HG02973 (cell line): ENCODE data around the gene TNFRSF17.
"Not testable (repeated sequence)": the region's sequence is repeated elsewhere in the genome, so short reads cannot be mapped to it uniquely, and the experiment has no call there.

Experiments used
- ATAC-seq: cut with Tn5 transposase; IDR thresholded peaks from one replicate; pipeline ENCODE4 v1.9.1; 2021; ENCODE audit warnings: moderate library complexity; ENCODE audit not compliant: unreplicated experiment

TNFRSF17 gene

DNA sequence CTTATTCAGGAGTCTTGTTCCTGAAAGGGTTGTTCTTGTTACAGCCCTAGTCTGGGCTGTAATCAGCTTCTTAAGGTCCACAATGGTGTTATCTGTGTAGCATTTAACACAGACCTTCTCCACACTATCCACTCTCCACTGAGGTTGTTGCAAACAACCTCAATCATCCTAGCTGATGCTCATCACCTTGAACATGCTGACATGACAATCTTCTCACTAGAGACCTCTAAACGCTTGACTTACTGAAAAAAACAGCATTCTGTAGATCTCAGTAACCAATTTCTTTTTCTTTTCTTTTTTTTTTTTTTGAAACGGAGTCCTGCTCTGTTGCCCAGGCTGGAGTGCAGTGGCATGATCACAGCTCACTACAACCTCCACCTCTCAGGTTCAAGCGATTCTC is 3.6 kb downstream of the TNFRSF17 start:
- no peak for ATAC-seq

DNA sequence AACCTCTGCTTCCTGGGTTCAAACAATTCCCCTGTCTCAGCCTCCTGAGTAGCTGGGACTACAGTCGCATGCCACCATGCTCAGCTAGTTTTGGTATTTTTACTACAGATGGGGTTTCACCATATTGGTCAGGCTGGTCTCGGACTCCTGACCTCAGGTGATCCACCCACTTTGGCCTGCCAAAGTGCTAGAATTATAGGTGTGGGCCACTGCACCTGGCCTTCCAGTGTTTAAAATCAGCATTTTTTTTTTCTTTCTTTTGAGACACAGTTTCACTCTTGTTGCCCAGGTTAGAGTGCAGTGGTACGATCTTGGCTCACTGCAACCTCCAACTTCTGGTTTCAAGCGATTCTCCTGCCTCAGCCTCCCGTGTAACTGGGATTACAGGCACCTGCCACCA is 5.3 kb downstream of the TNFRSF17 start:
- ATAC-seq, result not testable (repeated sequence)

DNA sequence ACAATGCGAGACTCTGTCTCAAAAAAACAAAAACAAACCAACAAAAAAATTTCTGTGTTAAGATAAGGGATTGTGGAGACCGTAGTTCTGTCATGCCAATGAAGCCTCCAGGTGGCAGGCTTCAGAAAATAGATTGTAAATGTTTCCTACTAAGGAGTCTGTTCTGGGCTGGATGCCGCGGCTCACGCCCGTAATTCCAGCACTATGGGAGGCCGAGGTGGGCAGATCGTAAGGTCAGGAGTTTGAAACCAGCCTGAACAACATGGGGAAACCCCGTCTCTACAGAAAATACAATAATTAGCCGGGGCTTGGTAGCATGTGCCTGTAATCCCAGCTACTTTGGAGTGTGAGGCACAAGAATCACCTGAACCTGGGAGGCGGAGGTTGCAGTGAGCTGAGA is 7.1 kb downstream of the TNFRSF17 start:
- ATAC-seq, result no peak

DNA sequence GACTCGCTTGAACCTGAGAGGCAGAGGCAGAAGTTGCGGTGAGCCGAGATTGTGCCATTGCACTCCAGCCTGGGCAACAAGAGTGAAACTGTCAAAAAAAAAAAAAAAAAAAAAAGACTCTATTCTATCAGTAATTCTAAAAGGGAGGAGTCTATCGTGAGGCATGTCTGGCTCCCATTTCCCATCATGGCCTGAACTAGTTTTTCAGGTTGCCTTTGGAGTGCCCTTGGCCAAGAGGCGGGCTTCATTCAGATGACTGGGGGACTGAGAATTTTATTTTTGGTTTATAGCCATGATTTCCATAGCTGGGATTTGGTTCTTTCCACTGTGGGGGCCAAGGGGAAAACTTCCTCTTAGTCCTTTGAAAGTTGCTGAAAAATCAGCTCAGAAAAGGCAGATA is 8.1 kb downstream of the TNFRSF17 start:
- ATAC-seq, result no peak

DNA sequence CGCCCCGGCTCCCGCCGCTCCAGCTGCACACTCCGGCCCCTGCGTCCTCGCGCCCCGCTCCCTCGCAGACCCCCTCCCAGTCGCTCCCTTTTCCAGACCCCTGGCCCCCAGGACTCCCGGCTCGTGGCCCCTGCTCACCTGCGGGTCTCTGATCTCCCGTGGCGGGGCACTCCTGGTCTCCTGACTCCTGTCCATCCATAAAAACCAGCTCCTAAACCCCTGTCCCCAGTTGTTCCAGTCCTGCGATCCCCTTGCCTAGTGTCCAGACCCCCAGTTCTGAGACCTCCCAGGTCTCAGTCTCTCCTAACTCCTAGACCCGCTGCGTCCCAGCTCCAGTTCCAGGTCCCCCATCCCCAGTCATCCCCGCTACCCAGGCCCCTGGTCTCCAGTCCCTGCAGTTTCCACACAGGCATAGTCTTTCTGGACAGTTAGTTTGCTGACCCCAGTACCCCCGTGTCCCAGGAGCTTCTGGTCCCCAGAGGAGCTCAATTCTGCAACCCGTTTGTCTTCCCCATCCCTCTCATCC is 11.9 kb downstream of the TNFRSF17 start:
- ATAC-seq, result peak; percentile 10

DNA sequence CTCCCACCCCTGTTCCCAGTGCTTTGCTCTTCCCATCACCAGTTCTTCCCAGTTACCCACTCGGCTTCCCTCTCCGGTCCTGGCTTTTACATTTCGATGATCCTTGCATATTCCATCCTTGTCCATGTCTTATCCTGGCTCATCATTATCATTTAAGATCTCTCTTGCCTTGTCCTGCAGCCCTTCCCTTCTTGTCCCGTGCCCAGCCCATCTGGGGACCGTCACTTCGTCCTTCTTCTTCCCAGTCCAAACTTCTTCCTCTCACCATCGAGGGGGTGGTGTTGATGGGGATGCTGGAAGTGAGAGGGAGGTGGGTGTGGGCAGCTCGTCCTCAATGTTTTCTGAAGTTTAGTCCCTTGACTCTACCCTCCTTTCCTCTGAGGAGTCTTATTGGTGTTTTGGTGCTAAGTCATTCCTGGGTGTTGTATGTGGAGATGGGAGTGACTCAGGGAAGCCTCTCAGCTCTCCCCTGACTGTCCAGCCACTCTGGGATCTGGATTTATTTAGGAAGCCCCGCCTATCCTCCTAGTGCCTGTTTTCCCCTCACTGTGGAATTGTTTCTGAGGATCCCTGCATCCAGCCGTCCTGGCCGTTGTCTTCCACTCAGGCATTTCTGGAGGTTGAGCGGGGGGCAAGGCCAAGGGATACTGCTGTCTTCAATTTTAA is 12.5 kb downstream of the TNFRSF17 start:
- no peak for ATAC-seq

DNA sequence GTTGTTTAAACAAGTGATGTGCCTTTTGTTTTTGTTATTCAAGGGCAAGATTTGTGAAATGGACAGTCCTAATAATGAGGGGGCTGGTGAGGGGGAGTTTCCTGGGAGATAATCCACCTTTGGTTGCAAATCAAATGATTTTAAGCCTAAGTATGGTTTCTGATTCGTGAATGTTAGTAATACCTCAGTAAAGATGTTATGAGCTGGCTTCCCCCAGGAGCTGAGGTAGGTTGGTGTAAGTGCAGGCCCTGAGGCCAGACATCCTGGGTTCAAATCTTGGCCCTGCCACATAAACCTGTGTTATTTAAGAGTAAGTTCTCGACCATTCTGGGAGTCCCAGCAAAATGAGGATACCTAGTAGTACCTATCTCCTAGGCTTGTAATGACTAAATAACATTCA is 13.1 kb downstream of the TNFRSF17 start:
- no peak for ATAC-seq

DNA sequence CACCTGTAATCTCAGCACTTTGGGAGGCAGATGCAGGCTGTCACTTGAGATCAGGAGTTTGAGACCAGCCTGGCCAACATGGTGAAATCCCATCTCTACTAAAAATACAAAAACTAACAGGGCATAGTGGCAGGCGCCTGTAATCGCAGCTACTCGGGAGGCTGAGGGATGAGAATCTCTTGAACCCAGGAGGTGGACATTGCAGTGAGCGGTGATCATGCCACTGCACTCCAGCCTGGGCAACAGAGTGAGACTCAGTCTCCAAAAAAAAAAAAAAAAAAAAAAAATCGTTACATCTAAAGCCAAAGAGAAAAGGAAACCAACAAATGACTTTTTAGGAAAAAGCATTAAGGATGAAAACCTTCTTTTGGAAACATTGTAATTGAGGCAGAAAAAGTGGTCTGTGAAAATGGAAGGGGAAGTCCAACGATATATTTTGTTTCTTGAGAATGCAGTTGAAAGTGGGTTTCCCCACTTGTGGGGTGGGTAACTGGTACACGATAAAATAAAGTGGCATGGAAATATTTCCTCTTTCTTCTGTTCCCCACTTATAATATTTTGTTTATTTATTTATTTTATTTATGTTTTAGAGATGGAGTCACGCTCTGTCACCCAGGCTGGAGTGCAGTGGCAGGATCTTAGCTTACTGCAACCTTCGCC is 14.1 kb downstream of the TNFRSF17 start:
- ATAC-seq, result no peak

DNA sequence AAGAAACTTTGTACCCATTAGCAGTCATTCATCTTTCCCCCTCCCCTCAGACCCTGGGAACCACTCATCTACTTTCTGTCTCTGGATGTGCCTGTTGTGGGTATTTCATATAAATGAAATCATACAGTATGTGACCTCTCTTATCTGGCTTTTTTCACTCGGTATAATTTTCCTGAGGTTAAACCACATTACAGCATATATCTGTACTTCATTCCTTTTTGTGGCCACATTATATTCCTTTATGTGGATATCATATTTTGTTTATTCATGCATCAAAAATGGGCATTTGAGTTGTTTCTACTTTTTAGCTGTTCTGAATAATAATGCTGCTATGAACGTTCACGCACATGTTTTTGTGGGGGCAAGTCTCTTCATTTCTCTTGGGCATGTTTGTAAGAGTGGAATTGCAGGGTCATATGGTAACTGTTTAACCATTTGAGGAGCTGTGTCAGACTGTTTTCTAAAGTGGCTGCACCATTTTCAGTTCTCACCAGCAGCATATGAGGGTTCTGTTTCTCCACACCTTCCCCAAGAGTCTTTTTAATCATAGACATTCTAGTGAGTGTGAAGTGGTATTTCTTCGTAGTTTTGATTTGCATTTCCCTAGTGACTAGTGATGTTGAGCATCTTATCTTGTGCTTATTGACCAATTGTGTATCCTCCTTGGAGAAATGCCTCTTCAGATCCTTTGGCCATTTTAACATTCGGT is 15.3 kb downstream of the TNFRSF17 start:
- no peak for ATAC-seq

DNA sequence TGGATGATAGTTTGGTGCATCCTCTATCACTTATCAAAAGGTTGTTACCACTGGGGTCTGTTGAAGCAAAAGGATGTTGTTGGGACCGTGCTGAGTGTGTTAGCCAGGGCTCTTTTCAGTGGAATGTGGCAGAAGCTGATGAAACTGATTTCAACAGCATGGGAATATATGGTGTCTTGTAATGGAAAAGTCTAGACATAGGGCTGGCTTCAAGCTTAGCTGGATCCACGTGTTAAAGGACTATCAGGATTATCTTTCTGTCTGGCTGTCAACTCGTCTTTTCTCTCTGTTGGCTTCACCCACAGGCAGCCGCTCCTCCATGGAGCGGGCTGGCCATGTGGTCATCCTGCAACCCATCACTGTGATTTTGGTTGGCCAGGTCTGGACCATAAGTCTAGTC is 20.2 kb downstream of the TNFRSF17 start:
- no peak for ATAC-seq

DNA sequence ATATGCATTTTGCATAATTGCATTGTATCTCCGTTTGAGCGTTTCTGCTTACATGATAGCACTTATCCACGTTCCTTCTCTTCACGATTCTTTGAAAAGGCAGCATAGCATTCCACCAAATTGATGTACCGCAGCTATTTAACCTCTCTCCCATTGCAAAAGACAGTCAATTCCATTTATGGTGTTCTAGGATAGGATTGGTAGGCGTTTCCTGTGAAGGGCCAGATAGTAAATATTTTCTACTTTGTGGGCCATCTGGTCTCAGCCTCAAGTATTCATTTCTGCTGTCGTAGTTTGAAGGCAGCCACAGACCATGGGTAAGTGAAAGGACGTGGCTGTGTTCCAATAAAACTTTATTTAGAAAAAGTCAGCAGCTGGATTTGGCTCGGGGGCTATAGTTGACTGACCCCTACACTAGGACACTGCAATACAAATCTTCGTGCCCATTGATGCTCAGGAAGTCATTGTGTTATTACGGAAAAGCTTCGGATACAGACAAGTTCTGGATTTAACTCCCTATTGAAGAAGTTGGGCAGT is 21.6 kb downstream of the TNFRSF17 start:
- no peak for ATAC-seq

DNA sequence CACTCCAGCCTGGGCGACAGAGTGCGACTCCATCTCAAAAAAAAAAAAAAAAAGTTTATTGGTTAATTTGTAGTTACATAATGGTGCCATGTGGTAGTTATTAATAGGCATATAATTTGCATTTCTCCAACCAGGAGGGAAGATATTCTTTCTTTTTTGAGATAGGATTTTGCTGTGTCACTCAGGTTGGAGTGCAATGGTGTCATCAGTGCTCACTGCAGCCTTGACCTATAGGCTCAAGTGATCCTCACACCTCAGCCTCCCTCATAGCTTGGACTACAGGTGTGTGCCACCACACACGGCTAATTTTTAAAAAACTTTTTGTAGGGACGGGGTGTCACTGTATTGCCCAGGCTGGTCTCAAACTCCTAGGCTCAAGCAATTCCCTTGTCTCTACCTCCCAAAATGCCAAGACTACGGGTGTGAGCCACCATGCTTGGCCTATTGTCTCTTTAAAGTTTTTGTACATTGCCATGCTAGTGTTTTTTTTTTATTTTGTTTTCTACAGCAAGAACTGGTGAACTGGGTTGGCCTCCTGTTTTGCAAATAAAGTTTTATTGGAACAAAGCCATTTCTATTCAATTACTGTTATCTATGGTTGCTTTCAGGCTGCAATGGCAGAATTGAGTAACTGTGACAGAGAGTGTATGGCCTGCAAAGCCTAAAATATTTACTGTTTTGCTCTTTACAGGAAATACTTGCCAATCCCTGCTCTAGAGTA is 23.4 kb downstream of the TNFRSF17 start:
- ATAC-seq, result no peak

DNA sequence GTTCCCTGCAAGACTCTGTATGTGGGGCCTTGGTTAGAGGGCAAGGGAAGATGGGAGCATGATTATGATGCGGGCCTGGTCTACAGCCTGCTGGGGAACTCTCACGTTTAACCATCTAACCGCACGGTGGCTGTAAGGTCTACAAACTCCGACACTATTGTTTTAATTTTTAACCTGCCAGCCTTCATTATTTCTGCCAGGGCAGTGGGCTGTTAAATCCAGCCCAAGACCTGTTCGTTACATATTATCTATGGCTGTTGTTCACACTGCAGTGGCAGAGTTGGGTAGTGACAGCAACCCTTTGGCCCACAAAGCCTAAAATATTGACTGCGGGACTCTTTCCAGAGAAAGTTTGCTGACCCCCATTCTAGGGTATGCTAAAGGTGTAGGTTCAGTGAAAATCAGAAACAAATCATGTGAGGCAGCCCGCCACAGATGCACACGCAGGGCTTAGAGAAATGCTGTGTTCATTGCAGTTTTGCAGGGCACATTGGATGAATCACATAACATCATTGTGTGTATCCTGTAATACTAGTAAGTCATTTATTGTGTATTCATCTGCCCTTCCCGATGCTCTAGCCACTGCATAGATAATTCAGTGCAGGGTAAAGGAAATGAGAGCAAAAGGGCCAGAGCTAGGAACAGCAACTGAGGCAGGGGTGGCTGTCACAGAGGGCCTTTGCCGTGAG is 25.8 kb downstream of the TNFRSF17 start:
- no peak for ATAC-seq

DNA sequence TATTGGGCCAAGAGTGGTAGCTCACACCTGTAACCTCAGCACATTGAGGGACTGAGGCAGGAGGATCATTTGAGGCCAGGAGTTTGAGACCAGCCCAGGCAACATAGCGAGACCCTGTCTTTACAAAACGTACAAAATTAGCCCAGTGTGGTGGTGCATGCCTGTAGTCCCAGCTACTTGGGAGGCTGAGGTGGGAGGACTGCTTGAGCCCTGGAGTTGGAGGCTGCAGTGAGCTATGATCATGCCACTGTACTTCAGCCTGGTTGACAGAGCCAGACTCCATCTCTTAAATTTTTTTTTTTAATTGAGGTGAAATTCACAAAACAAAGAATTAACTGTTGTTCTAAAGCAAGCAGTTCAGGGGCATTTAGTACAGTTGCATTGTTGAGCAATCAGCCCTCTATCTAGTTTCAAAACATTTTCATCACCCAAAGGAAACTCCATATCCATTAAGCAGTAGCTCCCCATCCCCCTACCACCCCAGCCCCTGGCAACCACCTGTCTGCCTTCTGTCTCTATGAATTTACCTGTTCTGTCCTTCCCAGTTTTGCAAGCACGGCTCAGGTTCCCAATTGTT is 27.1 kb downstream of the TNFRSF17 start:
- ATAC-seq, result no peak

DNA sequence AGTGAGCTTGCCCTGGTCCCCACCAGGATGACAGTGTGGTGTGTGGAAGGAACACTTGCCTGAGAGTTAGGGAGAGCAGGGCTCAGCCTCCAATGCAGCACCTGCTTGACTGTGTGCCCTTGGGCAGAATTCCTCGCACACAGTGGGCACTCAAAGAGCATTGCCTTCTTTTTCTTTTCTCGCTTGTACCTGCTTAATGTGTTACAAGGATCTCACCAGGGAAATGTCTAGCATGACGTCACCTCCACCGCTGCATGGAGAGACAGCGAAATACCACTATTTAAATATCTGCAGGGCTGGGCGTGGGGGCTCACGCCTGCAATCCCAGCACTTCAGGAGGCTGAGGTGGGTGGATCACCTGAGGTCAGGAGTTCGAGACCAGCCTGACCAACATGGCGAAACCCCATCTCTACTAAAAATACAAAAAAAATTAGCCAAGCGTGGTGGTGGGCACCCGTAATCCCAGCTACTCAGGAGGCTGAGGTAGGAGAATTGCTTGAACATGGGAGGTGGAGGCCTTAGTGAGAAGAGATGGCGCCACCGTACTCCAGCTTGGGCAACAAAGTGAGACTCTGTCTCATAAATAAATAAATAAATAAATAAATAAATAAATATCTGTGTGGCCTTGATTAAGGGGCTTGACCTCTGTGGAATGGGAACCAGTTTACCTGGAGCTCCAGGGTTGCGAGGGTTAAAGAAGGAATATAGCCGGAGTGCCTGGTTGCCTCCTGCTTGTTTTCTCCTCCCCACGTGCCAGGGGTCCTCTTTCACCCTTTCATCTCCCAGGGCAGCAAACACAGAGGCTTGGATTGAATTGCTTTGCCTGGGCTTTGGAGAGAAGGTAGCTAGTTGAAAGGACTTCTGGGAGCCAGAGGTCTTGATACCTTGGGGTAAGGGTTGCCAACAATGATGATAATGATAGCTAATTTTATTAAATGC is 27.8 kb downstream of the TNFRSF17 start:
- ATAC-seq, result no peak

DNA sequence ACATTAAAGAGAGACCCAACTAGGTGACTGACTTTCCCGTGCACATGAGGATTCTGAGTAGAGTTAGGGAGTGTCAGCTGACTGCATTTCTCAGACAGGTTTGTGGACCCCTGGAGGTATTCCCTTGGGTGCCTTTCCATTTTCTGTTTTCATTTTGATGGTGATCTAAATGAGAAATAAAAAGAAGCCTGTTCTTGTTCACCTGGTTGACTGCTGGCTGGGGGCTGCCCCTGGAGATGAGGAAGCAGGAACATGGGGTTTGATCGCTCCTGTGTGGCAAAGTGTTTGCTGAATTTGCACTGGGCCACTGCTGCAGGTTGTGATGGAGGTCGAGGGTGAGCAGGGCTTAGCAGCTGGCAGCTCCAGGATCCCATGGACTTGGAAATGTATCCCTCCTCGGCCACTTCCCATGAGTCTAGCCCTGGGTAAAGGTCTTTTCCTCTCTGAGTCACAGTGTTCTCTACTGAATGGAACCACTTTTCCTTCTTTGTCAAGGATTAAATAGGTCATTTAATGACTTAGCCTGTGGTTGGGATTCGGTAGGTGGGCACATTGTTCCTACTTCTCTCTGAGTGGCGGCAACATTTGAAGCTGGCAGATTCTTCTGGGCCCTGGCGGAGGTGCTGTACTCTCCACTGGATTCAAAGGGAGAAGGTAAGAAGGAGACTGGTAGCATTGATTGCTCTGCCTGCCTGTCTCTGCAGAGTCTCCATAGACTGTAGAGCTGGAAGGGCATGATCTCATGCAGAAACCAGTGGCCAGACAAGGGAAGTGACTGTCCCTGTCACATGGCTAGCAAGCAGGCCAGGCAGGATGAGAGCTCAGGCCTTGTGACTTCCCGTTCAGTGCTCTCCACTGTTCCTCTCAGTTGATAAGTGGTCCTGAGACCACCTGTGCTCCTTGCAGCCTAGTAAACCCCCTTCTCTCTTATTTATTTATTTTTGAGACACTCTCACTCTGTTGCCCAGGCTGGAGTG is 29.4 kb downstream of the TNFRSF17 start:
- ATAC-seq, result no peak

DNA sequence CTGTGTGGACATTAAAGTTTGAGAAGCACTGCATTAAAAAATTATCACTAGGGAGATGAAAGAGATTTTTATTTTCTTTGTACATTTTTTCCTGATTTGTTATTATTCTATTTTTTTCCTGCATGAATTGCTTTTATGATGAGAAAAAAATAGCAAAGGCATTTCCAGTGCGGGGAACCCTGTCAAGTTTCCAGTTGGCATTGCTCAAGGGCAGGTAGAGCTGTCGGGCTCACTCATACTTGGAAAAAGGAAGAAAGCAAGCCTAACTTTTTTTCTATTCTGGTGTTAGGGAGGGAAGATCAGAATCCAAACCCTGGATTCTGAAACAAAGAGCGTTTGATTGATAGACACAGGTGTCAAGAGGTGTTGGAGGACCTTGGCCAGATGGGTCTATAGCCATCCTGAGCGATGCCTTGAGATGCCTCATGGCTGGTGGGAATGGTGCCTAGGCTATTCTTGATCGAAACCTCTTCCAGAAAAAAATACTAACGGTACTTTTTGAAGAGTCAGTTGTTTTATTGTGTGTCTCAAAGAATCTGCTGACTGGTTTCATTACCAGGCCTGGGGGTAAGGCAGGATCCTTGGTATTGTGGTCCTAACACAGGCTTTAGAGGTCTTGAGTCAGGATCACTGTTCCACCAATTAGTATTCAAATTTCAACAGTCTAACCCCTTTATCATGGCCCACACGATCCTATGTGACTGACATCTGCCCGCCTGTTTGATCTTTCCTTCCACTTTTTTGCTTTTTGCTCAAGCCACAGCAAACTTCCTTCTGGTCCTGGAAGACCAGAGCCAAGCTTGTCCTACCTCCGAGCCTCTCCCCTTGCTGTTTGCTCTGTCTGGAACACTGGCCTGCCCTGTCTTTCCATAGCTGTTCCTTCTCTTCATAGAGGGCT is 31.7 kb downstream of the TNFRSF17 start:
- no peak for ATAC-seq
